ENCODE data around the gene PLXND1.

Gene PLXND1

GRCh38 chr3:129619726-129620162, 13.3 kb upstream of the PLXND1 start:
- no peak overlapping the region for H3K9ac ChIP-seq (ENCODE audit: low read depth, low read length)
- DNase-seq = no peak
- no peak for ATAC-seq (ENCODE audit: insufficient read depth, low read depth)
- no peak overlapping the region for H3K4me3 ChIP-seq (ENCODE audit: low read depth in 1 of 2, low read length in 2 of 2)
- no peaks in the 10 kb centered on the region for H3K36me3 ChIP-seq (ENCODE audit: insufficient read depth, low read length)
- no peak overlapping the region for H3K27ac ChIP-seq (ENCODE audit: low read length)
- H3K79me2 ChIP-seq (ENCODE audit: insufficient read depth, low read length) = no peaks in the 10 kb centered on the region
- no peaks in the 10 kb centered on the region for H4K20me1 ChIP-seq (ENCODE audit: insufficient read depth, low read length)
- H3K9me3 ChIP-seq (ENCODE audit: insufficient read depth, low read length, severe bottlenecking) = no peaks in the 10 kb centered on the region
- no peaks in the 10 kb centered on the region for H3K27me3 ChIP-seq (ENCODE audit: insufficient read depth, low read length, poor library complexity)
- no peak for TF ChIP-seq EZH2 (IDR thresholded peaks at IDR 0.05; ENCODE audit: borderline replicate concordance, low read depth, low read length, severe bottlenecking)
- no peak for TF ChIP-seq CTCF (IDR thresholded peaks at IDR 0.05; ENCODE audit: borderline replicate concordance, extremely low read depth, low read length, poor library complexity, severe bottlenecking)
- no peak overlapping the region for H2AFZ ChIP-seq (ENCODE audit: low read depth, low read length)
- peaks cover 4% of the 10 kb centered on the region for H3K4me1 ChIP-seq (ENCODE audit: insufficient read depth, low read length)
- no peak overlapping the region for H3K4me2 ChIP-seq (ENCODE audit: insufficient read depth, low read length)

- no peak for DNase-seq
- H3K4me3 ChIP-seq (ENCODE audit: low read depth in 1 of 2, low read length in 2 of 2) = no peak overlapping the region
Measured at GRCh38 chr3:129618901-129619671, 12.6 kb upstream of the PLXND1 start.

GRCh38 chr3:129618186-129618820, 11.8 kb upstream of the PLXND1 start:
- Histone ChIP-seq H3K4me1 (ENCODE audit: insufficient read depth, low read length) (no peaks in the 10 kb centered on the region), H3K9me3 (ENCODE audit: insufficient read depth, low read length, severe bottlenecking) (no peaks in the 10 kb centered on the region), H3K4me3 (ENCODE audit: low read depth in 1 of 2, low read length in 2 of 2) (no peak overlapping the region), H3K9ac (ENCODE audit: low read depth, low read length) (no peak overlapping the region), H3K79me2 (ENCODE audit: insufficient read depth, low read length) (no peaks in the 10 kb centered on the region), H3K36me3 (ENCODE audit: insufficient read depth, low read length) (no peaks in the 10 kb centered on the region), H4K20me1 (ENCODE audit: insufficient read depth, low read length) (no peaks in the 10 kb centered on the region), H3K4me2 (ENCODE audit: insufficient read depth, low read length) (no peak overlapping the region), H3K27me3 (ENCODE audit: insufficient read depth, low read length, poor library complexity) (no peaks in the 10 kb centered on the region), H2AFZ (ENCODE audit: low read depth, low read length) (no peak overlapping the region), H3K27ac (ENCODE audit: low read length) (no peak overlapping the region)
- TF ChIP-seq CTCF (IDR thresholded peaks at IDR 0.05; ENCODE audit: borderline replicate concordance, extremely low read depth, low read length, poor library complexity, severe bottlenecking) (no peak), EZH2 (IDR thresholded peaks at IDR 0.05; ENCODE audit: borderline replicate concordance, low read depth, low read length, severe bottlenecking) (no peak)
- ATAC-seq (ENCODE audit: insufficient read depth, low read depth) (no peak), DNase-seq (no peak)

More at GRCh38 chr3:129618901-129619671, 12.6 kb upstream of the PLXND1 start:
- TF ChIP-seq EZH2 (IDR thresholded peaks at IDR 0.05; ENCODE audit: borderline replicate concordance, low read depth, low read length, severe bottlenecking) (no peak), CTCF (IDR thresholded peaks at IDR 0.05; ENCODE audit: borderline replicate concordance, extremely low read depth, low read length, poor library complexity, severe bottlenecking) (no peak)
- Histone ChIP-seq H3K36me3 (ENCODE audit: insufficient read depth, low read length) (no peaks in the 10 kb centered on the region), H4K20me1 (ENCODE audit: insufficient read depth, low read length) (no peaks in the 10 kb centered on the region), H3K79me2 (ENCODE audit: insufficient read depth, low read length) (no peaks in the 10 kb centered on the region), H3K4me1 (ENCODE audit: insufficient read depth, low read length) (no peaks in the 10 kb centered on the region), H3K4me2 (ENCODE audit: insufficient read depth, low read length) (no peak overlapping the region), H3K9ac (ENCODE audit: low read depth, low read length) (no peak overlapping the region), H2AFZ (ENCODE audit: low read depth, low read length) (no peak overlapping the region), H3K27me3 (ENCODE audit: insufficient read depth, low read length, poor library complexity) (no peaks in the 10 kb centered on the region), H3K27ac (ENCODE audit: low read length) (no peak overlapping the region), H3K9me3 (ENCODE audit: insufficient read depth, low read length, severe bottlenecking) (no peaks in the 10 kb centered on the region)
- ATAC-seq (ENCODE audit: insufficient read depth, low read depth) = no peak
